Fibroblast of the aortic adventitia (primary cell): ENCODE measurements around the gene S100A11. TPM values are rescaled to one million over a fixed set of nuclear protein-coding genes. Genes with fewer than 3 reads are reported as not detected.

Source experiments
- DNase-seq: peaks from one replicate; pipeline ENCODE4 v3.0.0-alpha.2; 2010; ENCODE audit warnings: low read depth
- H3K4me3 ChIP-seq: 2 replicates; pipeline ENCODE4 v1.5.1; 2011; ENCODE audit warnings: low read depth, mild to moderate bottlenecking, control low read depth, low read length, moderate library complexity
- total RNA-seq: library from RNA; depleted of rRNA; stranded (reverse); fragments of >200 nt; gene quantifications from 2 replicates; pipeline ENCODE4 v1.2.3, GENCODE V29; 2012; ENCODE audit warnings: low replicate concordance
- TF ChIP-seq, protein P1 (sequence below): IDR thresholded peaks from 2 replicates; pipeline ENCODE4 v1.5.1; 2011; ENCODE audit warnings: mild to moderate bottlenecking, low read length, control low read depth, inconsistent platforms; ENCODE audit not compliant: insufficient read depth

The S100A11 gene
- total RNA-seq, 1 donor: 381 TPM

DNA sequence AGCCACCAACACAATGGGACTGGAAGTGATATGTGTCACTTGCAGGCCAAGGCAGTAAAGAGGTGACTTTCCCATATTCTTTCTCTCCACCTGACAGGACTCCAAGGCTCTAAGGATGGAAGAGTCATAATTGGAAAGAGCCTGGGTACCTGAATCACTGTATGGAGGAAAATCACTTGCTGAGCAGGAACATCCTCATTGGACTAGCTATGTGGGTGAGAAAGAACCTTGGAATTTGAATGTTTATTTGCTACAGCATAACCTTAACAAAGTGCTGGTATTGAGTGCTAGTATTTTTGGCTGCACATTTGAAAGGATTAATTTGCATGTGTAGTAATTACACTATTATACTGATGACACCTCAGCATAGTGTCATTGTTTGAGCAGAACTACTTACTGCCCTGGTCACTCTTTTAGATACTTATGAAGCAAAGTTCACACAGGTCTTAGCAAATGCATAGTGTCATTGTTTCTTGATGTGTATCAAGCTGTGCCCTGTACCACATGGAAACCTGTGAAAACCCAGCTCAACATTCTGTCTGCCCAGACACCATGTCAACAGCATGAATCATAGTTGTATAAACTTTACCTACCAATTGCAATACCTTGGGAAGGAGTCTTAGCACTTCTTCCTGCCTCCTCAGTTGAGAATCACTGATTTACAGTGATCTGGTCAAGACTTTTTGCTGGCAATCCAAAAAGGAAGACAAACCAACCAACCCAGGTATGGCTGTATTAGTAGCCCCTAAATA, 38.0 kb downstream of the S100A11 start:
- TF ChIP-seq, protein P1, sequence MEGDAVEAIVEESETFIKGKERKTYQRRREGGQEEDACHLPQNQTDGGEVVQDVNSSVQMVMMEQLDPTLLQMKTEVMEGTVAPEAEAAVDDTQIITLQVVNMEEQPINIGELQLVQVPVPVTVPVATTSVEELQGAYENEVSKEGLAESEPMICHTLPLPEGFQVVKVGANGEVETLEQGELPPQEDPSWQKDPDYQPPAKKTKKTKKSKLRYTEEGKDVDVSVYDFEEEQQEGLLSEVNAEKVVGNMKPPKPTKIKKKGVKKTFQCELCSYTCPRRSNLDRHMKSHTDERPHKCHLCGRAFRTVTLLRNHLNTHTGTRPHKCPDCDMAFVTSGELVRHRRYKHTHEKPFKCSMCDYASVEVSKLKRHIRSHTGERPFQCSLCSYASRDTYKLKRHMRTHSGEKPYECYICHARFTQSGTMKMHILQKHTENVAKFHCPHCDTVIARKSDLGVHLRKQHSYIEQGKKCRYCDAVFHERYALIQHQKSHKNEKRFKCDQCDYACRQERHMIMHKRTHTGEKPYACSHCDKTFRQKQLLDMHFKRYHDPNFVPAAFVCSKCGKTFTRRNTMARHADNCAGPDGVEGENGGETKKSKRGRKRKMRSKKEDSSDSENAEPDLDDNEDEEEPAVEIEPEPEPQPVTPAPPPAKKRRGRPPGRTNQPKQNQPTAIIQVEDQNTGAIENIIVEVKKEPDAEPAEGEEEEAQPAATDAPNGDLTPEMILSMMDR: no peak
- H3K4me3 ChIP-seq: no peak overlapping the region
- no peak for DNase-seq

DNA sequence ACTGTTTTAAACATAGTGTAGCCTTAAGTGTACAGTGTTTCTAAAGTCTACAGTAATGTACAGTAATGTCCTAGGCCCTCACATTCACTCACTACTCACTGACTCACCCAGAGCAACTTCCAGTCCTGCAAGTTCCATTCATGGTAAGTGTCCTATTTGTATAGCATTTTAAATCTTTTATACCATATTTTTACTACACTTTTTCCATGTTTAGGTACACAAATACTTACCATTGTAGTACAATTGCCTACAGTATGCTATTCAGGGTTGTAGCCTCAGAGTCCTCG, 39.6 kb downstream of the S100A11 start:
- TF ChIP-seq, protein P1: no peak
- no peak for DNase-seq
- H3K4me3 ChIP-seq: no peak overlapping the region

DNA sequence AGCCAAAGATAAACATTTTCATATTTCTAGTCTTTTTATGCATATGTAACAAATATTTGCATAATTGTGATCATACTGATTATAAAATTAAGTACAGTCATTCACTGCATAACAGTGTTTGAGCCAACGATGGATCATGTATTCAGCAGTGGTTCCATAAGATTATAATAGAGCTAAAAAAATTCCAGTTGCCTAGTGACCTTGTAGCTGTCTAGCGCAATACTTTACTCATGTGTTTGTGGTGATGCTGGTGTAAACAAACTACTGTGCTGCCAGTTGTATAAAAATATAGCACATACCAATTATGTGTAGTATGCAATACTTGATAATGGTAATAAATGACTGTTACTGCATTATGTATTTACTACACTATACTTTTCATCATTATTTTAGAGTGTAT, 41.0 kb downstream of the S100A11 start:
- no peak overlapping the region for H3K4me3 ChIP-seq
- TF ChIP-seq, protein P1: no peak
- no peak for DNase-seq

DNA sequence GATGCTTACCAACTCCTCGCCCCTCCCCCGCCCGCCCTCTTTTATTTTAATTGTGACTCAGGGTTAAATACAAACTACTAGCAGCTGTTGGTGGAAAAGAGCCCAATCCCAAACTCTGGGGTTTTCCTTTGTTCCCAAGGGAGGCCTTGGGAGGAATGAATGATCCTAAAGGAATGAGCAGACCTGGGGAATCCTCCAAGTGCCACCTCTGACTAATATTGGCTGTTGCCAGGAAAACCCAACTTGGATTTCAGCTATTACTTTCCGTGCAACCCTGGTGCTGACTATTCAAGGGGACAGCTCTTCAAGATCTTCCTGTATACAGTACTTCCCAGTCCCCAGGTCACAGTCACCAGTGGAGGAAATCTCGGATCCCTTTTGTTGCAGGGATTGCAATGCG, 41.8 kb downstream of the S100A11 start:
- no peak overlapping the region for H3K4me3 ChIP-seq
- peak; percentile 100 for DNase-seq
- TF ChIP-seq, protein P1: no peak

DNA sequence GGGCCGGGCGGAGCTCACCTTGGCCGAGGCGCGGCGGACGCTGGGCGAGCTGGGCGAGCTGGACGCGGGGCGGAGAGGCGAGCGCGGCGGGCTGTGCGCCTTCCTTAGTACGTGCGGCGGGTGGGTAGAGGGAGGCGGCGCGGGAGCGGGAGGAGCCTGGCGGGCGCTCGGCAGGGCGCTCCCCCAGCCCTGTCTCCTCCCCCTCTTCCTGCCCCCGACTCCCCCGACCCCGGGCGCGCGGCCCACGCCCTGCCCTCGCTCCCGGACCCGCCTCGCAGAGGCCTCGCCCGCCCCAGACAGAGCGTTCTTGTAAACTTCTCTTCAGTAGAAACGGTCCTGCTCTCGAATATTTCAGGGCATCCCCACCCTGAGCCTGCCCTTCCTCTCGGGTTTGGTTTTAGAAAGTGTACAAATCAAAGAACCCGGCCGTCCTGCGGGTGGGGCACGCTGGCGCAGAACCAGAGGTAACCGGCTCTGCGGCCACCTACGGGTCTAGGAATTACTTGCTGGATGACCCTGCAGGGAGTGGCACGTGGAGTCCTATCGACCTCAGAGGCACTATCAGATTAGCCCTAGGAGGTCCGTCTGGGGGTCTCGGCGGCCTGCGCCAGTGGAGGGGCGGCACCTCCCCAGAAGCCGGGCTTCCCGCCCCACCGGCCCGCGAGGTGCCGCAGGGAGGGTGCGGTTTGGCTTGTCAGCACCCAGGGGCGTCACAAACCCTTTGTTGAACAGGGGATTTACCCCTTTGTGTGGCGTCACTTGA, 42.9 kb downstream of the S100A11 start, which contains the start of gene S100A10:
S100A10 (minus strand) TSS at position 126 of the 763 bp plus-strand sequence. CDS start 7,629 bp downstream, outside the sequence.
- peak; percentile 76 for DNase-seq
- TF ChIP-seq, protein P1: no peak
- H3K4me3 ChIP-seq: peak within 1 kb of the TSS; percentile 79

DNA sequence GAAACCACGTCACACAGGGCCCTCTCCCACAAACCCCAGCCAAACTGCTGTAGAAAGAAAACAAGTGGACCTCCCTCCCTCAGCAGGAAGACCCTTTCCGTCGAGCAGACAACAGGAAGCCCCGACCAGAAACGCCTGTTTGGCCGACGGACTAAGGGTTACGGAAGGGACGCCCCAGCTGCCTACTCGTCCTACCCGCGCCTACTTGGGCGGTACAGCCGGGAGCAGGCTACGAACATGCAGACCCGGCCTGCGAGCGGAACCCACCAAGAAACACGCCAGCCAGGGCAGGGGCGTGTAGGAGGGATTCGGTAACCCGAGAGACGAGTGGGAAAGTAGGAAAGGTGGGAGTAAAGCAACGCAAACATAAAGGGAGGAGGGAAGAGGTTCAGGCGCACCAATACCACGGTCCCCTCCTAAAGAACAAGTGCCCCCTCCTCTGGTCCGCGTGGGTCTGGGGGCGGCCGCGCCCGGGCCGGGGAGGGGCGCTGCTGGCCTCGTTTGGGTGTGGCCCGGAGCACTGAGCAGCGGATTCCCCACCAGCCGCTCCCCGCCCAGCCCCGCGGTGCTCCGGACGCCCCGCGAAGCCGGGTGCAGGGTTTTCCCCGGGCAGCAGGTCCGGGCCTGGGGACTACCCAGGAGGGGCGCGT, 43.6 kb downstream of the S100A11 start:
- TF ChIP-seq, protein P1: no peak
- no peak for DNase-seq
- peak overlapping the region; percentile 79 for H3K4me3 ChIP-seq
